8988T (cell line): ENCODE measurements around the gene RABAC1.
A peak's percentile ranks its signal among the peaks of the same experiment; 100 is the strongest.
"Not testable (repeated sequence)": the region's sequence is repeated elsewhere in the genome, so short reads cannot be mapped to it uniquely, and the experiment has no call there.

Experiments
- DNase-seq: peaks from one replicate; pipeline ENCODE4 v3.0.0; 2011

RABAC1 gene

GRCh38 chr19:41944336-41944735 is 14.8 kb downstream of the RABAC1 start:
- no peak for DNase-seq

GRCh38 chr19:41941410-41942202 is 17.5 kb downstream of the RABAC1 start:
- no peak for DNase-seq

GRCh38 chr19:41940731-41941409 is 18.3 kb downstream of the RABAC1 start:
- no peak for DNase-seq

- DNase-seq, result no peak
These were observed 19.0 kb downstream of the RABAC1 start for GRCh38 chr19:41939861-41940730.

- DNase-seq, result not testable (repeated sequence)
These were observed 19.9 kb downstream of the RABAC1 start for GRCh38 chr19:41939209-41939608.

GRCh38 chr19:41937525-41938468 is 21.3 kb downstream of the RABAC1 start:
- DNase-seq, result no peak

DNA sequence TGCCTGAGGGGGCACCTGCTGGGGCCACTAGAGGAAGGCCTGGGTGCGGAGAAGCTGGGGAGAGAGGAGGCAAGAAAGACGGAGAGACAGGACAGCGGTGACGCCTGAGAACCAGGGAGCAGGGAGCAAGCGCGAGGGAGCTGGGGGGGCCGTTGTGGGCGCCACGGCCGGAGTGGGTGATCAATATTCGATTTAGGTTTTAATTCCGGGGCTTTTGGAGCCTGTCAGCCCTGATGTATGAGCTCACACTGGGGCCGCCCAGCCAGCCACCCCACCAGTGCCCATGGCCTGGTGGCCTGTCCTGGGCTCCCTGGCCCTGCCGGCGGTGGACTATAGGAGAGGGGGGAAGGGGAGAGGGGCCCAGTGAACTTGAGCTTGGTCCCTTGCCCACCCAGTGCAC is 22.2 kb downstream of the RABAC1 start:
- no peak for DNase-seq

- no peak for DNase-seq
These were observed 22.7 kb downstream of the RABAC1 start for GRCh38 chr19:41936416-41936850.

GRCh38 chr19:41935760-41936415 is 23.2 kb downstream of the RABAC1 start:
- no peak for DNase-seq

DNA sequence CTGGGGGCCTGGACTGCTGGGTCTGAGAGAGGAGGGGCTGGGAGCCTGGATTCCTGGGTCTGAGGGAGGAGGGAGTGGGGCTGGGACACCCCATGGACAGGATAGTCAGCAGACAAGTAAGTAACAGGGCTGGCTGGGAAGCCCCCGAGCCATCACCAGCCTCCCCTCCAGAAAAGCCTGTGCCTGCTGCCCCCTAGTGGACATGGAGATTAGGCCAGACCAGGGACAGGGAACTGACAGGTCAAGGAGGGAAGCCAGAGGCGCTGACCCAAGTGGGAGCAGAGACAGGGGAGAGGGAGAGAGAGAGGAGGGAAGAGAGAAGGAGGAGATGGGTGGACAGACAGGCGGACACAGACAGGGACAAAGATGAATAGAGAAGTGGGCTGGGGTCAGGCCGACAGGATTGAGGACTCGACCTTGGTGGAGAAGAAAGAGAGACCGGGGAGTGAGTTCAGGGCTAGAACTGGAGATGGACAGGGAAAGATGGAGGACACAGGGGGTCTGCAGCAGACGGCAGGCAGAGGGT is 24.2 kb downstream of the RABAC1 start:
- peak; percentile 84 for DNase-seq

- no peak for DNase-seq
These were observed 25.3 kb downstream of the RABAC1 start for GRCh38 chr19:41933693-41934426.

DNA sequence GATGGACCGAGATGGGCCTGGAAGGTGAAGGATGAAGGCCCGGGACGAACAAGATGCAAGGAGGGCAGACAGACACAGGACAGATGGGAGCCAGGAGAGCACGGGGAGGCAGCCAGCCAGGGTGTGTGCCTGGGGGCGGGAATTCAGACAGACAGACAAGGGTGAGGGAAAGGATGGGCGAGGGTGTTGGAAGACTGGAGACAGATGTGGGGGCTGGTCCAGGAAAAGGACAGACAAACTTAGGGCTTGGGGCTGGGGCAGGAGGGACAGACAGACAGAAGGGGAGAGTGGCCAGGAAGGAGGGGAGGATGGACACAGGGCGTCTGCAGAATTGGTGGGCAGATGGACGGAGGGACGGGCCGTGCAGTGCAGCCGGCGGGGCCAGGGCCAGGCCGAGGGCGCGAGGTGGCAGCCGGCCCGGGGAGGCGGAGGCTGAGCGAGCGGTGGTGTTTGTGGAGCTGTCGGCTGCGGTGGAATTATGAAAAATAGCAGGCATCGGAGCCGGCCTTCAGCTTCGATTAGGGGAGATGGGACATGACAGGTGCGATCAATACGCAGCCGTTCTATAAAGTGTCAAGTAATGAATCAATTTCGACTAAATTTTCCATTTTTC is 26.3 kb downstream of the RABAC1 start:
- no peak for DNase-seq

DNA sequence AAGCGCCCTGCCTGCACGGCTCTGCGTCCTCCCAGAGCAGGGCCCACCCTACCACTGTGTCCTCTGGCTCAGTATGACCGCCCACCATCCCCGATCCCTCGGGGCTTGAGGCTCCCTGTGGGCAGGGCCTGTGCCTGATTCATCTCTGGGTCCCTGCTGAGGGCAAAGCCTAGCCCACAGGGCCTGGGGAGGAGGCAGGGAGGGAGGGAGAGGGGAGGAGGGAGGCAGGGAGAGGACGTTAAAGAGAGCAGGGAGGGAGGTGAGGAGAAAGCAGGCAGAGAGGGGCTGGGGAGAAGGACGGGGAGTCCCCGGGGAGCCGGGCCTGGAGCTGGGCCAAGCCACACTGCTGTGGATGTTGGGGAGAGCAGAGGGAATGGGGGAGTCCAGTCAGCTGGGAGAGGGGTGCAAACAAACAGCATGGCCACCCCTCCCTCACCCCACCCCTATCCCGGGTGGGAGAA is 26.8 kb downstream of the RABAC1 start:
- no peak for DNase-seq

GRCh38 chr19:41930926-41931592 is 28.1 kb downstream of the RABAC1 start:
- DNase-seq, result no peak

DNA sequence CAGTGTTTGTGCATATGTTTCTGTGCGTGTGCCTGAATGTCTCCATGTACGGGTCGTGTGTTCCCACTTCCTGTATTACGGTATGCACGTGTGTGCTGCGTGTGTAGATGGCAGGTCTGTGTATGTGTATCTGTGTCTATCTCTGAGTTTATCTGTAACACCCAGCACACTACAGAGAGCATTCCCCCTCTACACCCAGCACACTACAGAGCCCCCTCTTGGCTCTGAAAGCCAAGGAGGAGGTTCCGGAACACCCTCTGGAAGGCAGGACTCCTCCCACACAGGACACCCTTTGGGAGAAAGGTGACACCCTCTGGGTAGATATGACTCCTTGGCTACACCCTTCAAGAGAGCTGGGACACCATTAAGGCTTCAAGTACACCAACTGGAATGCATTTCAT is 28.8 kb downstream of the RABAC1 start:
- DNase-seq, result no peak

DNA sequence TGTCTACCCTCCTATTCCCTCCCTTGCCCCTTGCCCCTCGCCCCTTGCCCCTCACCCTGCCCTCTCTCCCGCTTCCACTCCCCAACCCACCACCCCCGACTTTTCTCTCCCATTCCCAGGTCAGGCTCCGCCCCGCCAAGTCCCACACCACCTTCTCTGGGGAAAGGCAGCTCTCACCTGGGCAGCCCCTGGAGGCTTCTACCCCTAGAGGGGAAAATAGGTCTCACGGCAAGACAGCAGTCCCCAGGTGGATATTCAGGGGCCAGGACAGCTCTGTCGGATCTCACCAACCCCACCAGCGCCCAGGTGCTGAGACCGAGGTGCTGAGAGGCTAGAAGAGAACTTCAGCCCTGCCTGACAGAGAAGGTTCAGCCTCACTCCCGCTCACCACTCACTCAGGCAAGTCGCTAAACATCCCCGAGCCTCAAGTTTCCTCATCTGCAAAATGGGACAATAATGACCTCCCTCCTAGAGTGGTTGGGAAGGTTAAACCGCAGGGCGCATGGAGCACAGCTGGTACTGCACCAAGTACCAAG is 29.5 kb downstream of the RABAC1 start:
- no peak for DNase-seq

DNA sequence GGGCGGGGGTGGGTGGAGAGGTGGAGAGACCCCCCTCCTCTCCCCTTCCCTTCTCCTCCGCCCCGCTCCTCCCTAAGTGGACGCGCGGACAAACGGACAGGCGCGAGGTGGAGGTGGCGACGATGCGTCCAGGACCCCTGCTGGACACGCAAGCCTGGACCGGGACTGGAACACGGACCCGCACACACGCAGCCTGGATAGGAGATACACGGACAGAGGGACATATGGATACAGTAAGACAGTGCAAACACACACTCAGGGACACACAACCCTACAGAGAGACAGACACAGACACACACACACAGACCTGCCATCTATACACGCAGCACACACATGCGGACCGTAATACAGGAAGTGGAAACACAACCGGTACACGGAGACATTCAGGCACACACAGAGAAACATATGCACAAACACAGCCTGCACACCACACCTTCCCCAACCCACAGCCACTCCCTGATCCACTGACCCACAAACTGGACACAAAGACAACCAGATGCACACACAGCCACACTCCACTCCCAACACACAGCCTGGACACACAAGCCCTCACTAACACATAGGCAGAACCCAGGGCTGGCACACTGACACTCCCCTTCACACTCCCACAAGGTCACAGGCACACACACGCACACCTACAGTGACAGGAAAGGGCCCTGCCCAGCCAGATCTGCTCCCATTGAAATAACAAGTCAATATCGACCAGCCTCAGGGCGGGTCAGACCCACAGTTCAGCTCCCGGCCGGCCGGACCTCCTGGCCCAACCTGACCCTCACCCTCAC is 30.2 kb downstream of the RABAC1 start:
- DNase-seq, result no peak

- DNase-seq, result peak; percentile 70
These were observed 30.9 kb downstream of the RABAC1 start, which contains the start of gene ERFL for GRCh38 chr19:41928221-41928683. Gene ERFL, minus strand, starts transcription at chr19:41928449. Its CDS starts 15,530 bp downstream, at chr19:41912919.
